T-helper 9 cell (primary cell): ENCODE results near the gene RNF220.

Experiments used
- DNase-seq: peaks from one replicate; pipeline ENCODE4 v3.0.0-alpha.2; 2020

Gene RNF220

DNA sequence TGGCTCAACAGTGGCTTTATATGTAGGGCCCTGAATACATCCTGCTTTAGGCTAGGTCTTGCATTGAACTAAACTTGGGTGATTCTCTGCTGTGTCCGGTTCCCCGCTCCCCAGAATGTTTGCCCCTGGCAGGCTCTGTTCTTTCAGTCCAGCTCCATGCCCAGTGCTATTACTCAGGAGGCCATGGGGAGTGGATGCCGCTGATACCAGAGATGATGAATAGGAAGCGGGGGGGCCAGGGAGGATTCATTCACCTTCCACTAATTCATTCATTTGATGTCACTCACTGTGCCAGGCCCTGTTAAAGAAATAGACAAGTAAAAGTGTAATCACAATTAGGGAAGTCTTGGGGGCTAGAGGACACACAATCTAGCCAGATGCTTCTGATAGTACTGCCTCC, 185.4 kb downstream of the RNF220 start:
- no peak for DNase-seq

DNA sequence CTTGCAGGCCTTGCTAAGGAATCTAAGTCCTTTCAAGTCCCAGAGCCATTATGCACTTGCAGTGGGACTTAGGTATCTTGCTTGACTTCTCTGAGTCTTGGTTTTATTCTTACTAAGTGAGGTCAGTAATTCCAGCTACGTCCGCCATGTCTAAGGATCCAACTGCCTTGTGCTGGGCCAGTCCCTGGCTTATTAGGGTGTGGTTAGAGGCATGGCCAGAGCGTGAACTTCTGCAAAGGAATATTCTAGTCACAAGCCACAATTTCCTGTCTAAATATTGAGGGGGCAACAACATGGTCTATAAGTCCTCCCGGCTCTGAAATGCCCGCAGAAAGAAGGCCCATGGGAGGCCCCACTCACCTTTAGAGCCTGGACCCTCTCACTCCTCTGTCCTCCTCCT, 186.3 kb downstream of the RNF220 start:
- no peak for DNase-seq

DNA sequence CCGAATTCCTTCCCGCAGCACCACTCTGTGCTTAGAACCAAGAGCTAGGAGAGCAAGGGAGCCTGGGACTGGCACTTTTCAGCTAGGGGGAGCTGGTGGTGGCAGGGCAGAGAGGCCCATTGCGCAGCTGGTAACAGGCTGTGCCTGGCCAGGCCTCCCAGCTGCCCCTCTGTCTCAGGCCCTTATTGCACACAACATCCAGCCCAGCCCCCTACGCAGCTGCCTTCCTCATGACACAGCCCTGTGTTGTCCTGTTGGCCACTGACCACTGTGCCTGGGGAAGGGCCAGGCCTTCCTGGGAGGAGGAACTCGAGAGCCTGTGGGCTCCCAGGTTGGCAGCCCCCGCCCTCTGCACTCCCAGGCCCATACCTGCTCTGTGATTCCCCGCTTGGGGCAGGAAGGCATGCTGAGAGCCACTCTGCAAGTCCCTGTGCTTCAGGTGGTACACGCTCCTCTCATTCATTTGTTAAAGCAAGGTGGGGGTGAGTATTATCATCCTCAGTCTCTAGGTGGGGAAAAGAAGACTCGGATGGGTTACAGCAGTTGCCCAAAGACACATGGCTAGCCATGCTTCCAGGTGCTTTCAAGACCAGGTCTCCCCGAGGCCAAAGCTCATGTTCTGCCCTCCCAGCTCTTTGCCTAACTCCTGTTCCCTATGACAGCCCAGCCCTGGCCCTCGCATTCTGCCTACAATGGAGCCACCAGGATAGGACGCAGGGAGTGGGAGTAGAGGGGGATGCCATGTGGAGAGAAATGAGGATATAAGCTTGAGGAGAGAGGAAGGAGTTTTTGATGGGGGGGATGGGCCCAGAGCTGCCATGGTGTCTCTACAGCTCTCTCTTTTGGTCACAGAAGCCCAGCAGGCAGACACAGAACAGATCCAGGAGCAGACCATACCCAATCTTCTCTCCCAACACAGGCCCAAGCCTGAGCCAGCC, 187.4 kb downstream of the RNF220 start:
- DNase-seq, result no peak

DNA sequence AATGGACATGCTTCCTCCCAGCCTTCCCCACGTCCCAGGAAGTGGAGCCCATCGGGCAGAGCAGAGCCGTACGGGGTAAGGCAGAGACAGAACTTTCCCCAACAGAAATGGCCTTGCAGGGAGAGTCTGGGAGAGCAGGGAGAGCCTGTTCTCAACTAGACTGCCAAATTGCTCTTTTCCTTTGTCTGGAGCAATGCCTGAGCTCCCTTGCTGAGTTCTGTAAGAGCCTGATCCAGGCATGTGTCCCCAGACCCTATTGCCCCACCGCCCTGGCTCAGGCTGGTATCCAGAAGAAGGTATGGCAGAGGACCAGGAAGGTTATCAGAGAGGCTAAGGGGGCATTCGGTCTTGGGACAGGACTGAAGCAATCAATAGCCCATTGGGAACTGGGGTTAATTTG, 189.3 kb downstream of the RNF220 start:
- DNase-seq, result no peak

- peak; percentile 80 for DNase-seq
Observed at GRCh38 chr1:44594871-44595735, 190.0 kb downstream of the RNF220 start.

GRCh38 chr1:44596511-44596910, 191.5 kb downstream of the RNF220 start:
- DNase-seq, result no peak

- no peak for DNase-seq
Observed at GRCh38 chr1:44598167-44598566, 193.1 kb downstream of the RNF220 start.

GRCh38 chr1:44602634-44603628, 197.9 kb downstream of the RNF220 start:
- no peak for DNase-seq

- DNase-seq, result no peak
Observed at GRCh38 chr1:44603718-44604117, 198.7 kb downstream of the RNF220 start.

- DNase-seq, result no peak
Observed at GRCh38 chr1:44604157-44604955, 199.3 kb downstream of the RNF220 start.

DNA sequence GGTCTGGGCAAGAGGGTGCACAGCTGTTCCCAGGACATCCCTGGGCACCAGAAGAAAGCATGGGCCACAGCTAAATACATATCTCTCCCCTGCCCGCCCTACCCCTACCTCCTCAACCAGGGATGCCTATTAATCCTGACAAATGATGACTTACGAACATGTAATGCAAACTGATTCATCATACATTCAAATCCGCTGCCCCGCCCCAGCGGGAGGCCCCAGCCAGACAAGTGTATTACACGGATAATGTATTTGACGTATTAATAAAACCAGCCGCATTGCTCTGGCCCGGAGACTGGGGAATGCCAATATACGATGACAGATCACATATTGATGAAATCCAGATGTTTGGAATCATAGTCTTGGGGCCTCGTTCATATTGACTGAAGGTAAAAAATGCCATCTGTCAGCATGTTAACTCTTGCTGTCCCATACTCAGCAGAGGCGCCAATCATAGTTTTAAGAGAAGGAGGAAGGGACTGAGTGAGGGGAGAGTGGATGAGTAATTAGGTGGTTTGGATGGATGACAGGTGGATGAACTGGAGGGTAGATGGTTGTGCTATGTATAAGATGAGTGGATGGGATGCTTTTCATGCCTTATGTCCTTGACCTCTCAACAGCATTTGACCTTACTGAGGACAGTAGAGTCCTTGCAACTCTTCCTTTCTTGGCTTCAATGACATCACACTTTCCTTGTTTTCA, 201.0 kb downstream of the RNF220 start:
- no peak for DNase-seq

DNA sequence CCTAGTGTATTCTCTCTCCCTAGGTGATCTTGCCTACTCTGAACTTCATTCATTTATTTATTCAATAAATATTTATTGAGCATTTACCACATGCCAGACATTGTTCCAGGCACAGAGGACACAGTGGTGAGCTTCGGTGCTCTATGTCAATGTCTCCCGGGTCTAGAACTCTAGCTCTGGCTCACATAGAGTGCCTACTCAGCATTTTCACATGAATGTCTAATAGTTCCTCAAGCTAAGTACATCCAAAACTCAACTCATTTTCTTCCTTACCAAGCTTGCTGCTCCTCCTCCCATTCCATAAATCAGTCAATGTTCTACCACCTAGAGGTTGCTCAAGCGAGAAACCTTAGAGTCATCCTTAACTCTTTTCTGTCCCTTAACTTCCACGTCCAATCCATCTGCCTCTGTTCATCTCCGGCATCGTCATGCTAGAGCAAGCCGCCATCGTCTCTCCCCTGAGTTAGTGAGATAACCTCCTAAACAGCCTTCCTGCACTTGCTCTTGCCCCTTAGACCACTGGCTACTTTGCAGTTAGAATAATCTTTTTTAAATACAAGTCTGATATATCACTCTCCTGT, 201.7 kb downstream of the RNF220 start:
- DNase-seq, result no peak

DNA sequence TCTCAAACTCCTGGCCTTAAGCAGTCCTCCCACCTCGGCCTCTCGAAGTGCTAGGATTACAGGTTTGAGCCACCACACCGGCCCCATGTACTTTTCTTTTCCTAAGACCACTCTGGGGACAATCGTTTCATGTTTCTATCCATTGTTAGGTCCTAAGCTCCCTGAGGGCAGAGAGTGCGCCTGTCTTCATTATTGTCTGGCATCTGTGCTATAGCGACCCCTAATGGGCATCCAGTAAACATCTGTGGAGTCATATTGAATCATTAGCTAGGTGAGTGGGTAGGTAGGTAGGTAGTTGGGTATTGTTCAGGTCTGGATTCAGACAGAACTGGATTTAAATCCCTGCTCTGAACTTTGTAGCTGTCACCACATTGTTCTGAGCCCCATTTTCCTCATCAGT, 203.1 kb downstream of the RNF220 start:
- no peak for DNase-seq

DNA sequence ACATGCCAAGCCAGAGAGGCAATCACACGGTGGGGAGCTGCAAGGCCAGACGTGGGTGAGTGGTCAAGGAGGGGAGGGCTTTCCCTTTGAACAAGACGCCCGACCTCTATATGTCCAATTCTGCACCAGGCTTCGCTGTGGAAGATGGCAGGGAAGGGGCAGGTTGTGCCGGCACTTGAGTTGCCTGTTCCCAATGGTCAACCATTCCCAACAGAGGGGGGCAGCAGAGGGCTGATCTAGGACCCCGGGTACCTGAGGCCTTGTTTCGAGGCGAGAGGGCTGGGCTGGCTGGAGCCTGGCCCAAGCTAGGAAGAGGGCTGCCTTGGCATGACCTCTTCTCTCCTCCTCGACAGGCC, 204.3 kb downstream of the RNF220 start:
- peak; percentile 16 for DNase-seq

DNA sequence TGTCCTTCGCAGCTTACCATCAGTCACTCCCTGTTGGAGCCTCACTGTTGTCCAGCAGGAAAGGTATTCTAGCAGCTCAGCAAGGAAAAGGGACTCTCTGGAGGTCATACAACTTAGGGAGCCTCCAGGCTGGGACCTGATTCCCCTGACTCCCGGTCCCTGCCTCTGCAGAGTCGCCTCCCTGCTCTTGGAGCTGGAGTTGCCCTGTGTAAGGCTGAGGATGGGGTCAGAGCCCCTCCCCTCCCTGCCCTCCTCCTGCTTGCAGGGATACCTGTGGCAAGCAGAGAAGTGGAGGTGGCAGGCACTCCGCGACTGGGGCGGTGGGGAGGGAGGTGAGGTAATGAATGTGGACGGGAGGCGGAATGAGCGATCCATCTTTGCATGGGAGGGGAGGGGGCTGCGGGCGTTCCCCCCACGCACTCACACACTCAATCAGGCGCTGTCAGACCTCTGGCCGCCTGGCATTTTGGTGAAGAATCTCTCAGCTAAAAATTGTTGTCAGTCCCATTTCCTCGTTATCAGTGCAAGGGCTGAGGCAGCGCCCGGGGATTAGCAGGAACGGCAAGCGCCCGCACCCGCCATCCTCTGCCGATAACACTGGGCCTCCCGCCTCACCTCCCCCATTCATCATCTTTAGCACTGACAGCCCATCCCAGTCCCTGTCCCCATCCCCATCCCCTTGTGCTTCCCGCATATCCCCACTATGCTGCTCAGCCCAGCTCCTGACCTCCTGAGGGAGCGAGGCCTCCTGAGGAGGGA, 204.9 kb downstream of the RNF220 start:
- DNase-seq, result no peak

DNA sequence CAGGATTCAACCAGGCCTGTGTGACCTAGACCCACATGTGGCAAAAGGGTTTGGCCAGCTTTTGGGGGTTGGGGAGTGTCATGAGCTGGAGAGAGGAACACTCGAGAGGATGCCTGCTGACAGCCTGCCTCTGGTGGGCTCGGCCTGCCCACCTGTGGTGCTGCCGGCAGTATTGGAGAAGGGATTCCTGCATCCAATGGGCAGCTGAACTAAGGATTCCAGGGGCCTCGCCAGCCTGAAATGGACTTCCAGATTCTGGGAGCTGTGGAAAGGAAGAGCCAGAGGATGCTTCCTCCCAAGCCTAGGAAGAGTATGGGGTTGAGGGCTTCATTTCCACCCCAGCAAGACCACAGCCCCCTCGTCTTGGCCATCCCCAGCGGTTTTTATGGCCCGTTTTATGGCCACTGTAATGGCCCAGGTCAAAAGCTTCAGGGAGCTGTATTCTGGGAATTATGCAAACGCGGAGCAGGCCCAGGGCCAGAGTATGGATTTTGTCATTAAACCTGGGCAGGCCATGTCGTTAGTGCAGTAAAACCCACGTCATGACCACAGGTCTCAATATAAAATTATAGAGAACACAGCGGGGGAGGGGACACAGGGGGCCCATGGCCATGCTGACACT, 205.6 kb downstream of the RNF220 start:
- DNase-seq, result no peak

DNA sequence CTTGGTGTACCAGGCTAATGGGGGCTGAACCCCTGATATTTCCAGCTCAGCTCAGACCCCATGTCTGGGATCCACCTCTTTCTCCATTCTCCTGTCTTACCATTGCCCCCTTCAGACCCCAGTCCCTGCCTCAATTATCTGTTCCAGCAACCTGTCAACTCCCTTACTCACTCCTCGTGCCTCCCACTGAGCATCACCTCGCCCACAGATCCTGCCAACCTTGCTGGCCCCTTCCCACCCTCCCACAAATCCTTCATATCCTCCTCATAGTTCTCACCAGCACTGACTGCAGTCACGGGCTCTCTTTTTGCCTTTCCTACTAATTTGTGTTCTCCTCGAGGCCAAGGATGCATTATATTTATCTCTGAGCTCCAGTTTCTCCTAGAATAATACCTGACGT, 206.4 kb downstream of the RNF220 start:
- DNase-seq, result no peak

DNA sequence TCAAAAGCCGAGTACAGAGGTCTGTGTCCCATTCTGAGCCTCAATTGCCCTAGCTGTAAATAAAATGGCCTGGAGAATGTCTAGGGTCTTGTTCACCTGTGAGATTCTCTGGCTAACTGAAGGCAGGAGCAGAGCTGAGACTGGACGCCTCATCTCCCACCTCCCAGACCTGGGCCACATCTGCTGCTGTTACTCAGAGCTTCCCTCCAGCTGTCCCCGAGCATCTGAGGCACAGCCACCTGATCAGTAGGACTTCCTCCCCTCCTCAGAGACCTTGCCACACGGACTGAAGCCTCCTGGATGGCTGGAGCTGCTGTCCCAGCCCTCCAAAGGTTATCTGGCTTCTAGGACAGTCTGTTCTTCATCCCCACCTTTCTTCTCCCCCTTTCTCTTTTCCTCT, 206.8 kb downstream of the RNF220 start:
- DNase-seq, result no peak

DNA sequence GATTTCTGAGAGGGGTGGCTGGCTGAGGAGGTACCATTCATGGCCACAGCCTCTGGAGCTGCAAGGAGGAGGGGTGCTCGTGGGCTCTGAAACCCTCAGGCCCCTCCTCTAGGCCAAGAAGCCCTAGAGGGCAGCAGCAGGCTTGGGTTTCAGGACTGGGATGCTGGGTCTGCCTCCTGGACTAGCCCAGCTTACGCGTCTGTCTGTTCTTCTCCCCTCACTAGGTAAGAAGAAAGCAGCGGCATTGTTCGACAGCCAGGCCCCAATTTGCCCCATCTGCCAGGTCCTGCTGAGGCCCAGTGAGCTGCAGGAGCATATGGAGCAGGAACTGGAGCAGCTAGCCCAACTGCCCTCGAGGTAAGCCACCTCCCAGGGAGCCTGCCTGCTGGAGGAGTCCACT, 208.9 kb downstream of the RNF220 start:
- no peak for DNase-seq
